ENCODE data around the gene CKAP2L. TPM values are rescaled to one million over a fixed set of nuclear protein-coding genes. Genes with fewer than 3 reads are reported as not detected.

Gene CKAP2L
- total RNA-seq, 2 experiments from 2014 or later, result 38.4 to 46.7 TPM

DNA sequence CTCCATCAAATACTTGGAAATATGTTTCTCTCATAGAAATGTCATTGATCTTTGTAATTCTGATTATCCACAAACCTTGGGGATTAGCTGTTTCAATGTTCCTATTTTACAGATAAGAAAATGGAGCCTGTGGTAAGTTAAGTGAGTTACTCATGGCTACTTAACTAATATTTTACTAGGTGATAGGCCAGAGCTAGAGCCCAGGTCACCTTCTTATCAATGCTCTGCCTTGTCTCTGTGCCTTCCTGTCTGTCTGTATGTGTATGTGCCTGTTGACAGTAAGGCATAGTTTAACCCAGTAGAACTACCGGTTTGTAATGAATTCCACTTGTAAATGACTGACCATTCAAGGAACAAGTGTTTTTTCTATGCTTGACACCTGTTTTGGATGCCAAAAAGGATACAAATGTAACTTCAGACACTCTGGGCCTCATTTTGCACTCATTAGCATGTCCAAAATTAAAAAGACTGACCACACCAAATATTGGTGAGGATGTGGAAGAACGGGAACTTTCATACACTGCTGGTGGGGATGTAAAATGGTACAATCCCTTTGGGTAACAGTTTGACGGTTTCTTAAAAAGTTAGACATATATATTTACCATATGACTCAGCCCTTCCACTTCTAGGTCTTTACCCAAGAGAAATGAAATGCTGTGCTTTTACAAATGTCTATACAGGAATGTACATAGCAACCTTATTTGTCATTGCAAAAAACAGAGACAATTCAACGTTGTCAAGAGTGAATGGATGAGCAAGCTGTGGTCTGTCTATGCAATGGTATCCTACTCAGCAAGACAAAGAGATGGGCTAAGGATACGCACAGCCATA, 39.5 kb upstream of the CKAP2L start:
- H3K4me3 Mint-ChIP-seq, result no peak overlapping the region
- H3K27ac Mint-ChIP-seq, result peak overlapping the region; percentile 65
- CTCF ChIA-PET, result interaction anchor here (0.6 kb wide), 1 partner anchor 8 kb away, joined by 3 read pairs; no protein-coding TSS in a partner anchor
- H3K4me1 Mint-ChIP-seq, result peaks cover 25% of the 10 kb centered on the region
- H3K36me3 Mint-ChIP-seq (ENCODE audit: low read depth), result no peaks in the 10 kb centered on the region
- H3K27me3 Mint-ChIP-seq, result no peaks in the 10 kb centered on the region
- intact Hi-C loops (cut with DNase I, micrococcal nuclease), result no loop called here
- ATAC-seq (peak; percentile 93), DNase-seq (no peak)
- H3K9me3 Mint-ChIP-seq (ENCODE audit: low read depth), result peaks cover 7% of the 10 kb centered on the region
- POLR2A ChIA-PET, result no interaction called here

DNA sequence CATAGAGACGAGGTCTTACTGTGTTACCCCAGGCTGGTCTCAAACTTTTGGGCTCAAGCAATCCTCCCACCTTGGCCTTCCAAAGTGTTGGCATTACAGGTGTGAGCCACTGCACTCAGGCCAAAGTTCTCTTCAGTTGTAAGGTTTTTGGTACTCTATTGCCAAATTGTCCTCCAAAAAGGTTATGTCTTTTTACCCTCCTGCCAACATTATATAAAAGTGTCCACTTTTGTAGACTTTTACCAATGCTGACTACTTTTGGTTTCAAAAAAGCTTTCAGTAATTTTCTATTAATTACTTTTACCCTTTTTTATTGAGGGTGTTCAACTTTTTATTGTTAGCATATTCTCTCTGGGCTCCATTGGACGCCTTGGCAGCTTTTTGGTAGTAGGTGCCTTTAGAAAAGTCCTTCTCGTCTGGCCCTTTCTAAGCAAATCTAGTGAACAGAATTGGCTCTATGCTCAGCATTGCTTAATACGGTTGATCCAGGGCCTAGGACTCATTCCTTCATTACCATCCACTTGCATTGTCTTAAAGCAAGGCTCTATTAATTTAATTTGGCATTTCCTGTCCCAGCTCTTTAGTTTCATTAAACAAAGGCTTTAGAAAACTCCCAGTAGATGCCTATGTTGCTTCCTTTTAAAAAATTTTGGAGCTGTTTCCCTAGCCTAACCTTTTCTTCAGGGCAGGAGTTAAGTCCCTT, 36.6 kb upstream of the CKAP2L start:
- no peak for DNase-seq
- ATAC-seq, result no peak
- Mint-ChIP-seq H3K4me3 (no peak overlapping the region), H3K9me3 (ENCODE audit: low read depth) (no peaks in the 10 kb centered on the region), H3K36me3 (ENCODE audit: low read depth) (no peaks in the 10 kb centered on the region), H3K4me1 (peaks cover 21% of the 10 kb centered on the region), H3K27me3 (no peaks in the 10 kb centered on the region), H3K27ac (no peak overlapping the region)
- CTCF ChIA-PET, result interaction anchor here (0.6 to 1.4 kb wide), 4 partner anchors 36 to 1896 kb away, joined by 3 to 4 read pairs (median 4); partner anchors contain the start of gene CKAP2L
- intact Hi-C loops (cut with DNase I, micrococcal nuclease), result no loop called here
- POLR2A ChIA-PET, result no interaction called here

DNA sequence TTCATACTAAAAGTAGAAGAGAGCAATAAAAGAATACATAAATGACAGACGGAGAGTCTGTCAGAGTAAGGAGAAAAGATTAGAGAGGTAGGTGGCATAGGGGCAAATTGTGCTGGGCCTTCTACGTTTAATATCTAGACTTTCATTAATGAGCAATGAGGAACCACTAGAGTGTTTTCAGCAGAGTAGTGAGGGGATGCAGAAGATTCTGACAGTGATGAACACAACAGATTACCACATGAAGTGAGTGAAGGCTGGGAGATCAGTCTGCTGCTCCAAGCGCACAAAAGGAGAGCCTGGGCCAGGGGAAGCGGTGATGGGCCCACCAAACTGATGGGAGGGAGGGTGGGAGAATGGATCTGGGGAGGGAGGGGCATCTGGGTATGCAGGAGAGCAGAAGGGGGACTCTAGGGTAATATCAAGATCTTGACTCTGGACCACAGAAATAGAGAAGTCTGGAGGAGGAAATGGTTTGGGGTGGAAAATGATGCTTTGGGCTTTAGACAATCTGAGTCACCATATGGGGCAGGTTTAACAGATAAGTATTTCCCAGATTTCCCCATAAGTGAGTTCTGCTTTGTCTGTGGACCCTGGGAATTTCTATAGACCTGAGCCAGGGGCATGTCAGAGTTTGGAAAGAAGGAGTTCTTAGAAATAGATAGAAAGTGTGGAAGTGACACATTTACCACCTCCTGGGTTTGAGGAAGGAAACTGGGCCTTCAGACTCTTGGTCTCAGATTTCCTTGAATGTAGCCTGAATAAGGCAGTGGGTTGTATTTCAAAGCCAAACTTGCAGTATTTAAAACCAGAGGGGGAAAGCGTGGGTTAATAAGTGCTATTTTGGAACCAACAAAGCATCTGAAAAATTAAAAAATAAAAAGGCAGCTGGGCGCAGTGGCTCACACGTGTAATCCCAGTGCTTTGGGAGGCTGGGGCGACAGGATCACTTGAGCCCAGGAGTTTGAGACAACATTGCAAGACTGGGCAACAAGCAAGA, 34.9 kb upstream of the CKAP2L start:
- H3K36me3 Mint-ChIP-seq (ENCODE audit: low read depth), result no peaks in the 10 kb centered on the region
- ATAC-seq, result peak; percentile 25

DNA sequence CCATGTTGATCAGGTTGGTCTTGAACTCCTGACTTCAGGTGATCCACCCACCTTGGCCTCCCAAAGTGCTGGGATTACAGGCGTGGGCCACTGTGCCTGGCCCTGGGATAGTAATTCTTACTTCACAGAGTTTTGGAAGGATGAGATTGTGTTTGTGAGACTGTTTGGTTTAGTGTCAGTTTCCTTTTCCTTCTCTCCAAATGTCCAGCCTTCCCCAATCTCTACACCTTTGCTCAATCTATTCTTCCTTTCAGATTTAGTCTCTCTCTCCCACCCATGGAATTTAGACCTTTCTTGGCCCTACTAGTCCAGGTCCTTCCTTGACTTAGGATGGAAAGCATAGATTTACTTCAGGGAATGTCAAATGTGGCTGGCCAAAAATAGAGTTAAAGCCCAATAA, 32.1 kb upstream of the CKAP2L start:
- intact Hi-C loops (cut with DNase I, micrococcal nuclease), result no loop called here
- CTCF ChIA-PET, result interaction anchor here (1.1 kb wide), 1 partner anchor 9 kb away, joined by 3 read pairs; no protein-coding TSS in a partner anchor

More for the DNA sequence above, 34.9 kb upstream of the CKAP2L start:
- intact Hi-C loops (cut with DNase I, micrococcal nuclease), result no loop called here
- Mint-ChIP-seq H3K4me3 (no peak overlapping the region), H3K9me3 (ENCODE audit: low read depth) (no peaks in the 10 kb centered on the region), H3K27me3 (no peaks in the 10 kb centered on the region), H3K27ac (peak overlapping the region; percentile 17), H3K4me1 (peaks cover 14% of the 10 kb centered on the region)
- ChIA-PET POLR2A (no interaction called here), CTCF (interaction anchor here (1.2 kb wide), 1 partner anchor 142 kb away, joined by 3 read pairs; no protein-coding TSS in a partner anchor)
- DNase-seq, result no peak

DNA sequence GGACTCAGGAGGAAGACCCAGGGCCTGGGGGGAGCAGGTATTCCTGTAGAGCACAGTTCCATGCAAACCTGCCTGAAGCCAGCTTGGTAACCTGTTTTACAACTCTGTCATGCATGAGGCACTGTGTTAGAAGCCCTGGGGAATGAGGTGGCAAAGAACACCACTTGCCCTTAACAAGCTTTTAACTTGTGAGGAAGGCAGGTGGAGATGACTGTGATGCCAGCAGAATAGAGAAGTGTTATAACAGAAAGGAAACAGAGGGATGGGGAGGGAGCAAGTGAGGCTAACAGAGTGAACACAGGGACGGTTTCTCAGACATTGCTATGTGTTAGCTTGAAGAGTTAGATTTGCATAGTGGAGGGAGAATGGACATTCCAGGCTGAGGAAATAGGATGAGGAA, 31.4 kb upstream of the CKAP2L start:
- ATAC-seq (peak; percentile 43), DNase-seq (peak; percentile 20)
- no peaks in the 10 kb centered on the region for H3K36me3 Mint-ChIP-seq (ENCODE audit: low read depth)
- no peaks in the 10 kb centered on the region for H3K9me3 Mint-ChIP-seq (ENCODE audit: low read depth)
- H3K27ac Mint-ChIP-seq, result no peak overlapping the region
- ChIA-PET CTCF (interaction anchor here (0.6 to 1.1 kb wide), 3 partner anchors 9 to 253 kb away, joined by 3 read pairs; no protein-coding TSS in a partner anchor), POLR2A (no interaction called here)
- peaks cover 22% of the 10 kb centered on the region for H3K4me1 Mint-ChIP-seq
- H3K27me3 Mint-ChIP-seq, result no peaks in the 10 kb centered on the region
- no peak overlapping the region for H3K4me3 Mint-ChIP-seq
- intact Hi-C loops (cut with DNase I, micrococcal nuclease), result no loop called here

More for the DNA sequence above, 32.1 kb upstream of the CKAP2L start:
- no peak overlapping the region for H3K27ac Mint-ChIP-seq
- no peak overlapping the region for H3K4me3 Mint-ChIP-seq
- H3K9me3 Mint-ChIP-seq (ENCODE audit: low read depth), result no peaks in the 10 kb centered on the region
- no peaks in the 10 kb centered on the region for H3K27me3 Mint-ChIP-seq
- H3K4me1 Mint-ChIP-seq, result peaks cover 22% of the 10 kb centered on the region
- no peak for DNase-seq
- POLR2A ChIA-PET, result no interaction called here
- H3K36me3 Mint-ChIP-seq (ENCODE audit: low read depth), result no peaks in the 10 kb centered on the region
- ATAC-seq, result no peak

DNA sequence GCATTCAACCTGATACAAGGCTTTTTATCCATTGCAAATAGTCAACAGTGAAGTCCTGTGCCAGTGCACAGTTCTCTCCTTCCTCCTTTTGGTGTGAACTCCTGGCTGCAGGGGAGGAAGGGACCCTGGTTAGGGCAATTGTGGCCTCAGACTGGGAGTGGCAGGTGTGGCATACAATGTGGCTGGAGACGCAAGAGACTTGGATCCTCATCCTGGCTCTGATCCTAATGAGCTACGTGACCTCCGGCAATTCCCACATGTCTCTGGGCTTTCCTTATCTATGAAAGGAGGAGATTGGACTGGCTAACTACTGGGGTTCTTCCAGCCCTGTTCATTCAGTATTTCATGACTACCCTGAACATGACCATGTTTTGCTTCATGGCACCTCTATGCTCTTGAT, 30.4 kb upstream of the CKAP2L start:
- Mint-ChIP-seq H3K27ac (no peak overlapping the region), H3K36me3 (ENCODE audit: low read depth) (no peaks in the 10 kb centered on the region), H3K4me1 (peaks cover 22% of the 10 kb centered on the region), H3K4me3 (no peak overlapping the region), H3K9me3 (ENCODE audit: low read depth) (no peaks in the 10 kb centered on the region), H3K27me3 (no peaks in the 10 kb centered on the region)
- intact Hi-C loops (cut with DNase I, micrococcal nuclease), result no loop called here
- CTCF ChIA-PET, result no interaction called here
- ATAC-seq (no peak), DNase-seq (no peak)
- POLR2A ChIA-PET, result no interaction called here

DNA sequence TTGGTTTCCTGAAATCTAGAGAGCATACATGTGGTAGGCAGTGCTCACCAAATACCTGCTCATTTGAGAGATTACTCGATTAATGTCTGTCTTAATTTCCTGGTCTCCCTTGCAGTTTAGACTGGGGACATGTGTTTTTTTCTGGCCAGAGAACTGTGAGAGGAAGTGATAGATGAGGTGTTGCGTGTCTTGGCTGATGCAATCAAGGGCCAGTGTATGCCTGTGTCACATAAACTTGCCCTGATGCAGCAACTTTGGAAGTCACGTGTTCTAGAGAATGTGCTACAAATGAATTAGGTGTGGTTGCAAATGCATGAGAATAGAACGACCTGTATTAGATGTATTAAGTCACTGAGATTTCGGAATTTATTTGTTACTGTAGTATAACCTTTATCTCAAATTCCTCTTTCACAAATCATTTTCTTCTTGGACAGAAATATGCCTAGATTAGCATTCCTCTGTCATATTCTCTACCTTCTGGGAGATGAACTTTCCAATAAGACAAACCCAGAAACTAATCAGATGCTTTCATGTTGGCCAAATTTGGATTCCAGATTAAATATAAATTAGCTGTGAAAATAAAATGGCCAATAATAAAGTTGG, 29.8 kb upstream of the CKAP2L start:
- CTCF ChIA-PET, result interaction anchor here (0.6 to 2.6 kb wide), 3 partner anchors 63 to 672 kb away, joined by 3 to 9 read pairs (median 3); no protein-coding TSS in a partner anchor
- H3K4me1 Mint-ChIP-seq, result peaks cover 18% of the 10 kb centered on the region
- H3K9me3 Mint-ChIP-seq (ENCODE audit: low read depth), result no peaks in the 10 kb centered on the region
- ATAC-seq (peak; percentile 88), DNase-seq (peak; percentile 63)
- intact Hi-C loops (cut with DNase I, micrococcal nuclease), result no loop called here
- H3K36me3 Mint-ChIP-seq (ENCODE audit: low read depth), result no peaks in the 10 kb centered on the region
- POLR2A ChIA-PET, result no interaction called here
- H3K27me3 Mint-ChIP-seq, result no peaks in the 10 kb centered on the region
- no peak overlapping the region for H3K4me3 Mint-ChIP-seq
- H3K27ac Mint-ChIP-seq, result peak overlapping the region; percentile 6

DNA sequence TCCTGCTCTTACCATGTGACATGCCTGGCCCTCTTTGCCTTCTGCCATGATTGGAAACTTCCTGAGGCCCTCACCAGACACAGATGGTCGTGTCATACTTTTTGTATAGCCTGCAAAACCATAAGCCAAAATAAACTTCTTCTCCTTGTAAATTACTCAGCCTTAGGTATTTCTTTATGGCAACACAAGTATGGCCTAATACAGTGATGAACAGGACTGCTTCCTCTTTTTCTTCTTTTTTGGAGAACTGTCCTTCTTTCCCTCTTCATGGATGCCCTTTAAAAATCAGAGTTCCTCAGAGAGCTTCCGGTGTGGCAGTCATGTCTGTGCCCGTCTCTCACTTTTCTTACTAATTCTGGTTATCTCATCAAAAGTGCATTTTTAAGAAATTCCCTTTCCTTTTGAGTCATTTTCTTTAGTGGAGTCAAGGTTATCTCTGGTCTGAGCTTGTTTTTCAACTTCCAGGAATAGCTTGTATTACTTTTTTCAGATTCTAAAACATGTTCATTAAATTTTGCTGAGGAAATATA, 29.1 kb upstream of the CKAP2L start:
- peaks cover 14% of the 10 kb centered on the region for H3K4me1 Mint-ChIP-seq
- ChIA-PET POLR2A (no interaction called here), CTCF (interaction anchor here (0.6 to 2.6 kb wide), 3 partner anchors 64 to 672 kb away, joined by 3 to 9 read pairs (median 3); no protein-coding TSS in a partner anchor)
- ATAC-seq (peak; percentile 59), DNase-seq (peak; percentile 15)
- no peaks in the 10 kb centered on the region for H3K9me3 Mint-ChIP-seq (ENCODE audit: low read depth)
- no peaks in the 10 kb centered on the region for H3K36me3 Mint-ChIP-seq (ENCODE audit: low read depth)
- peak overlapping the region; percentile 81 for H3K27ac Mint-ChIP-seq
- H3K27me3 Mint-ChIP-seq, result peaks cover 2% of the 10 kb centered on the region
- intact Hi-C loops (cut with DNase I, micrococcal nuclease), result no loop called here
- H3K4me3 Mint-ChIP-seq, result no peak overlapping the region

DNA sequence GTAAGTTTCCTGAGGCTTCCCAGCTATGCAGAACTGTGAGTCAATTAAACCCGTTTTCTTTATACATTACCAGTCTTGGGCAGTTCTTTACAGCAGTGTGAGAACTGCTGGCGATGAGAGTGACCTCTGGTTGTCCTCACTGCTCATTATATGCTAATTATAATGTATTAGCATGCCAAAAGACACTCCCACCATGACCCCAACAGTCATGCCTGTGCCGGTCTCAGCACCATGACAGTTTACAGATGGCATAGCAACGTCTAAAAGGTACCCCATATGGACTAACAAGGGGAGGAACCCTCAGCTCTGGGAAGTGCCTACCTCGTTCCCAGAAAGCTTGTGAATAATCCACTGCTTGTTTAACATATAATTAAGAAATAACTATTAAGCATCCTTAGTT, 28.0 kb upstream of the CKAP2L start:
- intact Hi-C loops (cut with DNase I, micrococcal nuclease), result no loop called here
- no peak overlapping the region for H3K4me3 Mint-ChIP-seq

DNA sequence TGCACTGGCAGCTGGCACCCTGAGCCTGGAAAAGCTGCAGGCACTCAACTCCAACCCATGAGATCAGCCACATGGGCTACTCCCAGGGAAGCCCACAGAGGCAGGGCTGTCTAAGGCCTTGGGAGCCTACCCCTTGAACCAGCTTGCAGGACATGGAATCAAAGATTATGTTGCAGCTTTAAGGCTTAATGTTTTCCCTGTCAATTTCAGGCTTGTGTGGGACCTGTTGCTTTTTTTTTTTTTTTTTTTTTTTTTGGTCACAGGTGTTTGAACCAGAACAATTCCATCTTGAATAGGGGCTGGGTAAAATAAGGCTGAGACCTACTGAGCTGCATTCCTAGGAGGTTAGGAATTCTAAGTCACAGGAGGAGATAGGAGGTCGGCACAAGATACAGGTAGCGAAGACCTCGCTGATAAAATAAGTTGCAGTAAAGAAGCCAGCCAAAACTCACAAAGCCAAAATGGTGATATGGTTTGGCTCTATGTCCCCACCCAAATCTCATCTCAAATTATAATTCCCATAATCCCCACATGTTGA, 27.4 kb upstream of the CKAP2L start:
- DNase-seq, result no peak
- no peaks in the 10 kb centered on the region for H3K9me3 Mint-ChIP-seq (ENCODE audit: low read depth)
- H3K4me3 Mint-ChIP-seq, result no peak overlapping the region
- ATAC-seq, result no peak
- CTCF ChIA-PET, result interaction anchor here (2.6 kb wide), 1 partner anchor 94 kb away, joined by 9 read pairs; no protein-coding TSS in a partner anchor
- intact Hi-C loops (cut with DNase I, micrococcal nuclease), result no loop called here
- POLR2A ChIA-PET, result interaction anchor here (0.6 kb wide), 1 partner anchor 268 kb away, joined by 3 read pairs; no protein-coding TSS in a partner anchor
- H3K4me1 Mint-ChIP-seq, result peaks cover 14% of the 10 kb centered on the region
- H3K27me3 Mint-ChIP-seq, result peaks cover 2% of the 10 kb centered on the region
- H3K27ac Mint-ChIP-seq, result no peak overlapping the region
- no peaks in the 10 kb centered on the region for H3K36me3 Mint-ChIP-seq (ENCODE audit: low read depth)

More for the DNA sequence above, 28.0 kb upstream of the CKAP2L start:
- POLR2A ChIA-PET, result interaction anchor here (0.6 kb wide), 1 partner anchor 267 kb away, joined by 3 read pairs; no protein-coding TSS in a partner anchor
- no peak overlapping the region for H3K27ac Mint-ChIP-seq
- H3K36me3 Mint-ChIP-seq (ENCODE audit: low read depth), result no peaks in the 10 kb centered on the region
- CTCF ChIA-PET, result interaction anchor here (0.5 to 2.6 kb wide), 2 partner anchors 93 to 500 kb away, joined by 3 to 9 read pairs; no protein-coding TSS in a partner anchor
- H3K4me1 Mint-ChIP-seq, result peaks cover 14% of the 10 kb centered on the region
- peaks cover 2% of the 10 kb centered on the region for H3K27me3 Mint-ChIP-seq
- ATAC-seq (no peak), DNase-seq (no peak)
- no peaks in the 10 kb centered on the region for H3K9me3 Mint-ChIP-seq (ENCODE audit: low read depth)

All from activated CD4-positive, alpha-beta T cell treated with anti-CD3 and anti-CD28 coated beads for 36 hours (primary cell).